Measurements from ENCODE around the gene SMIM8.

The SMIM8 gene

GRCh38 chr6:87336367-87336766 is 14.0 kb downstream of the SMIM8 start:
- no peak for DNase-seq

GRCh38 chr6:87340230-87340629 is 17.8 kb downstream of the SMIM8 start:
- no peak for DNase-seq

- no peak for DNase-seq
These were observed 18.8 kb downstream of the SMIM8 start for GRCh38 chr6:87341158-87341557.

GRCh38 chr6:87341899-87342298 is 19.5 kb downstream of the SMIM8 start:
- no peak for DNase-seq

GRCh38 chr6:87342829-87343228 is 20.4 kb downstream of the SMIM8 start:
- DNase-seq = no peak

GRCh38 chr6:87344731-87345130 is 22.3 kb downstream of the SMIM8 start, which contains the start of gene C6orf163:
Gene C6orf163 (plus strand): TSS chr6:87344813. CDS start chr6:87345100, 287 bp downstream.
- DNase-seq = no peak

GRCh38 chr6:87346700-87347099 is 24.3 kb downstream of the SMIM8 start:
- no peak for DNase-seq

GRCh38 chr6:87349896-87350295 is 27.5 kb downstream of the SMIM8 start:
- no peak for DNase-seq

- no peak for DNase-seq
These were observed 28.1 kb downstream of the SMIM8 start for GRCh38 chr6:87350516-87350915.

GRCh38 chr6:87351583-87351982 is 29.2 kb downstream of the SMIM8 start:
- no peak for DNase-seq

- DNase-seq = no peak
These were observed 33.8 kb downstream of the SMIM8 start for GRCh38 chr6:87356181-87356580.

- DNase-seq = no peak
These were observed 35.2 kb downstream of the SMIM8 start for GRCh38 chr6:87357479-87358196.

GRCh38 chr6:87364602-87365252 is 42.3 kb downstream of the SMIM8 start:
- no peak for DNase-seq

- no peak for DNase-seq
These were observed 43.9 kb downstream of the SMIM8 start for GRCh38 chr6:87366072-87366827.

GRCh38 chr6:87366899-87367298 is 44.5 kb downstream of the SMIM8 start:
- no peak for DNase-seq

GRCh38 chr6:87373377-87373776 is 51.0 kb downstream of the SMIM8 start:
- DNase-seq = no peak

- peak; percentile 46 for DNase-seq
These were observed 52.9 kb downstream of the SMIM8 start for GRCh38 chr6:87375315-87375714.

GRCh38 chr6:87376643-87377042 is 54.3 kb downstream of the SMIM8 start:
- DNase-seq = no peak

GRCh38 chr6:87378947-87379346 is 56.6 kb downstream of the SMIM8 start:
- no peak for DNase-seq

GRCh38 chr6:87382861-87383260 is 60.5 kb downstream of the SMIM8 start:
- DNase-seq = no peak

GRCh38 chr6:87384038-87384437 is 61.6 kb downstream of the SMIM8 start:
- no peak for DNase-seq

- no peak for DNase-seq
These were observed 62.1 kb downstream of the SMIM8 start for GRCh38 chr6:87384449-87384848.

- peak; percentile 26 for DNase-seq
These were observed 68.9 kb downstream of the SMIM8 start for GRCh38 chr6:87391334-87391733.
